Activated B cell treated with CpG ODN at 0.5 μM for 24 hours (primary cell): Measurements from ENCODE around the gene PSG11. TPM values are rescaled to one million over a fixed set of nuclear protein-coding genes. Genes with fewer than 3 reads are reported as not detected.
"Not testable (repeated sequence)": the region's sequence is repeated elsewhere in the genome, so short reads cannot be mapped to it uniquely, and the experiment has no call there.

ENCODE experiments used
- ATAC-seq: fragments of 200-7000 bp; cut with Tn5 transposase; one replicate; pipeline ENCODE4 v1.10.0; 2021; ENCODE audit warnings: low read depth, mild to moderate bottlenecking, moderate library complexity
- CTCF ChIA-PET: fragments of 350-600 bp; sonication (Branson Sonifier 250); formaldehyde crosslinking; loops from one replicate; lab custom pipeline; 2021; ENCODE audit warnings: antibody characterized with exemption; lab: Charles Lee
- POLR2A ChIA-PET: fragments of 350-600 bp; sonication (Branson Sonifier 250); formaldehyde crosslinking; loops from one replicate; lab custom pipeline; 2021; ENCODE audit warnings: antibody characterized with exemption; lab: Charles Lee
- DNase-seq: peaks from one replicate; pipeline ENCODE4 v3.0.0; 2022
- H3K27ac Mint-ChIP-seq: one replicate; pipeline ENCODE4 v1.8.0; 2020; ENCODE audit warnings: mixed read lengths
- H3K27me3 Mint-ChIP-seq: one replicate; pipeline ENCODE4 v1.8.0; 2021; ENCODE audit warnings: mixed read lengths
- H3K36me3 Mint-ChIP-seq: one replicate; pipeline ENCODE4 v1.8.0; 2021; ENCODE audit warnings: low read depth, mixed read lengths
- H3K4me1 Mint-ChIP-seq: one replicate; pipeline ENCODE4 v1.8.0; 2021; ENCODE audit warnings: mixed read lengths
- H3K4me3 Mint-ChIP-seq: one replicate; pipeline ENCODE4 v1.8.0; 2020; ENCODE audit warnings: mild to moderate bottlenecking, mixed read lengths
- H3K9me3 Mint-ChIP-seq: one replicate; pipeline ENCODE4 v1.8.0; 2020; ENCODE audit warnings: mixed read lengths
- CTCF ChIP-seq: fragments of 200-600 bp; IDR thresholded peaks from one replicate; pipeline ENCODE4 v1.8.0; 2022; ENCODE audit warnings: antibody characterized with exemption, mild to moderate bottlenecking
- intact Hi-C: fragments of 100-400 bp; cut with micrococcal nuclease; formaldehyde crosslinking; loops from one replicate; pipeline ENCODE4 v1.15.1; 2024
- total RNA-seq: library from RNA; stranded (reverse); gene quantifications from 2 replicates; pipeline ENCODE4 v1.2.3, GENCODE V29; 2022

PSG11 gene
- total RNA-seq, 1 donor from 2014 or later: not detected

GRCh38 chr19:42989851-42990250 lies 36.4 kb downstream of the PSG11 start:
- Mint-ChIP-seq H3K27me3 (peaks cover 17% of the 10 kb centered on the region), H3K36me3 (no peaks in the 10 kb centered on the region), H3K4me3 (no peak overlapping the region), H3K9me3 (no peaks in the 10 kb centered on the region), H3K27ac (no peak overlapping the region), H3K4me1 (no peaks in the 10 kb centered on the region)
- CTCF ChIA-PET: no interaction called here
- DNase-seq: no peak
- intact Hi-C loops: no loop called here
- no peak for TF ChIP-seq CTCF
- POLR2A ChIA-PET: no interaction called here
- ATAC-seq: no peak

GRCh38 chr19:42989186-42989585 lies 37.1 kb downstream of the PSG11 start:
- ATAC-seq, CTCF ChIA-PET, H3K36me3 Mint-ChIP-seq, H3K27ac Mint-ChIP-seq, intact Hi-C loops, H3K9me3 Mint-ChIP-seq, DNase-seq, POLR2A ChIA-PET, H3K4me3 Mint-ChIP-seq, H3K4me1 Mint-ChIP-seq: not testable (repeated sequence)
- peaks cover 17% of the 10 kb centered on the region for H3K27me3 Mint-ChIP-seq

- H3K36me3 Mint-ChIP-seq, H3K27ac Mint-ChIP-seq, ATAC-seq, CTCF ChIA-PET, DNase-seq, H3K4me3 Mint-ChIP-seq, intact Hi-C loops, H3K4me1 Mint-ChIP-seq, POLR2A ChIA-PET, H3K9me3 Mint-ChIP-seq: not testable (repeated sequence)
- peaks cover 17% of the 10 kb centered on the region for H3K27me3 Mint-ChIP-seq
Measured at GRCh38 chr19:42988206-42988605, 38.1 kb downstream of the PSG11 start.

GRCh38 chr19:42985588-42985987 lies 40.7 kb downstream of the PSG11 start:
- no peaks in the 10 kb centered on the region for H3K36me3 Mint-ChIP-seq
- CTCF ChIA-PET: no interaction called here
- peaks cover 17% of the 10 kb centered on the region for H3K27me3 Mint-ChIP-seq
- H3K4me3 Mint-ChIP-seq: no peak overlapping the region
- H3K4me1 Mint-ChIP-seq: no peaks in the 10 kb centered on the region
- peaks cover 3% of the 10 kb centered on the region for H3K9me3 Mint-ChIP-seq
- TF ChIP-seq CTCF: no peak
- intact Hi-C loops: no loop called here
- no peak overlapping the region for H3K27ac Mint-ChIP-seq
- DNase-seq (no peak), ATAC-seq (no peak)
- POLR2A ChIA-PET: no interaction called here

- H3K36me3 Mint-ChIP-seq, H3K27ac Mint-ChIP-seq, H3K4me3 Mint-ChIP-seq, H3K4me1 Mint-ChIP-seq, H3K27me3 Mint-ChIP-seq, CTCF ChIA-PET, DNase-seq, ATAC-seq, H3K9me3 Mint-ChIP-seq, intact Hi-C loops, POLR2A ChIA-PET: not testable (repeated sequence)
Measured at GRCh38 chr19:42982111-42982510, 44.2 kb downstream of the PSG11 start.

- POLR2A ChIA-PET, intact Hi-C loops, H3K27me3 Mint-ChIP-seq, ATAC-seq, H3K27ac Mint-ChIP-seq, DNase-seq, H3K9me3 Mint-ChIP-seq, H3K4me1 Mint-ChIP-seq, H3K36me3 Mint-ChIP-seq, CTCF ChIA-PET, H3K4me3 Mint-ChIP-seq: not testable (repeated sequence)
Measured at GRCh38 chr19:42971451-42971850, 54.8 kb downstream of the PSG11 start.

GRCh38 chr19:42965176-42965575 lies 61.1 kb downstream of the PSG11 start:
- H3K27ac Mint-ChIP-seq: no peak overlapping the region
- no peaks in the 10 kb centered on the region for H3K9me3 Mint-ChIP-seq
- ATAC-seq (no peak), DNase-seq (no peak)
- no peak overlapping the region for H3K4me3 Mint-ChIP-seq
- CTCF ChIA-PET: no interaction called here
- POLR2A ChIA-PET: no interaction called here
- no peaks in the 10 kb centered on the region for H3K4me1 Mint-ChIP-seq
- intact Hi-C loops: no loop called here
- H3K27me3 Mint-ChIP-seq: peaks cover 5% of the 10 kb centered on the region
- H3K36me3 Mint-ChIP-seq: no peaks in the 10 kb centered on the region
- TF ChIP-seq CTCF: no peak
